ENCODE data around the gene UBALD2. TPM values are rescaled to one million over a fixed set of nuclear protein-coding genes. Genes with fewer than 3 reads are reported as not detected.

UBALD2 gene
- total and polyA plus RNA-seq, 2 of the 13 experiments (the other 11 are each of a cell fraction or from before 2014, with no cell fraction given) = 3.3 to 89.7 TPM

DNA sequence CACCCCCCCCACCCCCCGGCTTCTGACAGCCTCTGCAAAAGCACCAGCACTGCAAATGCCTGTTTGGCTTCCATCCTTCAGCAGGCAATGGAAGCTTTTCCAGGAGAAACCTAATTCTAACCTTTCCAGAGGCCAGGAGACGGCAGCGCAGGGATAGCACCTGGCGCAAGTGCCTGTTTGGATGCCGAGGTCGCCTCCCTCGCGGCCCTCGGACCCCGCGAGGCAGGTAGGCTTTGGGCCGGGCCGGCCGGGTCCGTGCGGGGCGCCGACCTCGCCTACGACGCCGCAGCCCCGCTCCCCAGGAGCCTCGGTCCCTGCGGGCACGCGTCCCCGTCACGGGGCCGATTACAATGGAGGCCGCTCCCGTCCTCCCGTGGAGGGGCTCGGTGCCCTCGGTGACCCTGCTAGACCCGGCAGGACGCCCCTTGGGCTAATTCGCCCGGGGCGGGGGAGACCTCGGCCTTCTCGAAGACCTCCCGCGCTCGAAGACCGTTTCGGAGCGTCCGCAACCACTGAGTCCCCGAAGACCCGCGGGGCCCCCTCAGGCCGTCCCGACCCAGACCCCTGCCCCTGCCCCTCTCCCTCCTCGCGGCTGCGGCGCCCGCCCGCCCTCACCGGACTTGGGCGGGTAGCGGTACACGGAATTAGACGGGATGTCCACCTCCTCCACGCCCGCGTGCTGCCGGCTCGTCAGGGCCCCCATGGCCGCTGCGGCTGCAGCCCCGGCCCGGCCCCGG, 25.4 kb upstream of the UBALD2 start (continued):
- TF ChIP-seq, protein P1, sequence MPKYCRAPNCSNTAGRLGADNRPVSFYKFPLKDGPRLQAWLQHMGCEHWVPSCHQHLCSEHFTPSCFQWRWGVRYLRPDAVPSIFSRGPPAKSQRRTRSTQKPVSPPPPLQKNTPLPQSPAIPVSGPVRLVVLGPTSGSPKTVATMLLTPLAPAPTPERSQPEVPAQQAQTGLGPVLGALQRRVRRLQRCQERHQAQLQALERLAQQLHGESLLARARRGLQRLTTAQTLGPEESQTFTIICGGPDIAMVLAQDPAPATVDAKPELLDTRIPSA (CRISPR knock-in tag; IDR thresholded peaks at IDR 0.05; ENCODE audit: borderline replicate concordance) = no peak
- TF ChIP-seq ZNF891 (CRISPR knock-in tag; IDR thresholded peaks at IDR 0.05) (peak; percentile 59; the same call in 1 of the 2 replicates), MTA1 (CRISPR knock-in tag; IDR thresholded peaks at IDR 0.05; ENCODE audit: borderline replicate concordance) (0 out of 2 replicates have a peak, but pooled peaks have one; percentile 46), MED13 (CRISPR knock-in tag; IDR thresholded peaks at IDR 0.05) (no peak), KDM2A (CRISPR knock-in tag; IDR thresholded peaks at IDR 0.05; ENCODE audit: borderline replicate concordance, low read depth) (no peak), SCMH1 (CRISPR knock-in tag; IDR thresholded peaks at IDR 0.05; ENCODE audit: borderline replicate concordance) (no peak), AGO2 (optimal IDR thresholded peaks at IDR 0.05; ENCODE audit: low read depth, low read length) (no peak), DMAP1 (CRISPR knock-in tag; IDR thresholded peaks at IDR 0.05) (no peak), PAWR (CRISPR knock-in tag; IDR thresholded peaks at IDR 0.05; ENCODE audit: borderline replicate concordance) (no peak), ZNF33B (CRISPR knock-in tag; IDR thresholded peaks at IDR 0.05) (no peak), KDM1A (CRISPR knock-in tag; IDR thresholded peaks at IDR 0.05) (no peak), ZNF329 (CRISPR knock-in tag; IDR thresholded peaks at IDR 0.05; ENCODE audit: low read depth) (no peak), ARNT2 (CRISPR knock-in tag; IDR thresholded peaks at IDR 0.05; ENCODE audit: low read depth) (no peak; the same call in 1 of the 2 replicates), ZNF614 (CRISPR knock-in tag; IDR thresholded peaks at IDR 0.05; ENCODE audit: borderline replicate concordance) (no peak), MAFK (conservative IDR thresholded peaks at IDR 0.05 in 1 of 2, IDR thresholded peaks at IDR 0.05 in 1 of 2; ENCODE audit: low read length in 2 of 2) (no peak)
- TF ChIP-seq, protein P2, sequence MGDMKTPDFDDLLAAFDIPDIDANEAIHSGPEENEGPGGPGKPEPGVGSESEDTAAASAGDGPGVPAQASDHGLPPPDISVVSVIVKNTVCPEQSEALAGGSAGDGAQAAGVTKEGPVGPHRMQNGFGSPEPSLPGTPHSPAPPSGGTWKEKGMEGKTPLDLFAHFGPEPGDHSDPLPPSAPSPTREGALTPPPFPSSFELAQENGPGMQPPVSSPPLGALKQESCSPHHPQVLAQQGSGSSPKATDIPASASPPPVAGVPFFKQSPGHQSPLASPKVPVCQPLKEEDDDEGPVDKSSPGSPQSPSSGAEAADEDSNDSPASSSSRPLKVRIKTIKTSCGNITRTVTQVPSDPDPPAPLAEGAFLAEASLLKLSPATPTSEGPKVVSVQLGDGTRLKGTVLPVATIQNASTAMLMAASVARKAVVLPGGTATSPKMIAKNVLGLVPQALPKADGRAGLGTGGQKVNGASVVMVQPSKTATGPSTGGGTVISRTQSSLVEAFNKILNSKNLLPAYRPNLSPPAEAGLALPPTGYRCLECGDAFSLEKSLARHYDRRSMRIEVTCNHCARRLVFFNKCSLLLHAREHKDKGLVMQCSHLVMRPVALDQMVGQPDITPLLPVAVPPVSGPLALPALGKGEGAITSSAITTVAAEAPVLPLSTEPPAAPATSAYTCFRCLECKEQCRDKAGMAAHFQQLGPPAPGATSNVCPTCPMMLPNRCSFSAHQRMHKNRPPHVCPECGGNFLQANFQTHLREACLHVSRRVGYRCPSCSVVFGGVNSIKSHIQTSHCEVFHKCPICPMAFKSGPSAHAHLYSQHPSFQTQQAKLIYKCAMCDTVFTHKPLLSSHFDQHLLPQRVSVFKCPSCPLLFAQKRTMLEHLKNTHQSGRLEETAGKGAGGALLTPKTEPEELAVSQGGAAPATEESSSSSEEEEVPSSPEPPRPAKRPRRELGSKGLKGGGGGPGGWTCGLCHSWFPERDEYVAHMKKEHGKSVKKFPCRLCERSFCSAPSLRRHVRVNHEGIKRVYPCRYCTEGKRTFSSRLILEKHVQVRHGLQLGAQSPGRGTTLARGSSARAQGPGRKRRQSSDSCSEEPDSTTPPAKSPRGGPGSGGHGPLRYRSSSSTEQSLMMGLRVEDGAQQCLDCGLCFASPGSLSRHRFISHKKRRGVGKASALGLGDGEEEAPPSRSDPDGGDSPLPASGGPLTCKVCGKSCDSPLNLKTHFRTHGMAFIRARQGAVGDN (CRISPR knock-in tag; IDR thresholded peaks at IDR 0.05) = peak; percentile 83
- TF ChIP-seq, protein P3, sequence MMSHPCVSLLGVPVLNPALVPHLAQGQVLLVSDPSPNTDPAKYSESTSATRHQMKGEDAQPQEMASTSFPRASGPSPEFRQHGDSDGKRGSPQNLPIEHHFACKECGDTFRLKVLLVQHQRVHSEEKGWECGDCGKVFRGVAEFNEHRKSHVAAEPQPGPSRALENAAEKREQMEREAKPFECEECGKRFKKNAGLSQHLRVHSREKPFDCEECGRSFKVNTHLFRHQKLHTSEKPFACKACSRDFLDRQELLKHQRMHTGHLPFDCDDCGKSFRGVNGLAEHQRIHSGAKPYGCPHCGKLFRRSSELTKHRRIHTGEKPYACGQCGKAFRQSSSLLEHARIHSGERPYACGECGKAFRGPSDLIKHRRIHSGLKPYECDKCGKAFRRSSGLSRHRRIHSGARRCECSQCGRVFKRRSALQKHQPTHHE (CRISPR knock-in tag; IDR thresholded peaks at IDR 0.05; ENCODE audit: borderline replicate concordance) = no peak
- TF ChIP-seq, protein P4, sequence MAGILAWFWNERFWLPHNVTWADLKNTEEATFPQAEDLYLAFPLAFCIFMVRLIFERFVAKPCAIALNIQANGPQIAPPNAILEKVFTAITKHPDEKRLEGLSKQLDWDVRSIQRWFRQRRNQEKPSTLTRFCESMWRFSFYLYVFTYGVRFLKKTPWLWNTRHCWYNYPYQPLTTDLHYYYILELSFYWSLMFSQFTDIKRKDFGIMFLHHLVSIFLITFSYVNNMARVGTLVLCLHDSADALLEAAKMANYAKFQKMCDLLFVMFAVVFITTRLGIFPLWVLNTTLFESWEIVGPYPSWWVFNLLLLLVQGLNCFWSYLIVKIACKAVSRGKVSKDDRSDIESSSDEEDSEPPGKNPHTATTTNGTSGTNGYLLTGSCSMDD (CRISPR knock-in tag; IDR thresholded peaks at IDR 0.05) = 0 out of 2 replicates have a peak, but pooled peaks have one; percentile 74
- TF ChIP-seq, protein P5, sequence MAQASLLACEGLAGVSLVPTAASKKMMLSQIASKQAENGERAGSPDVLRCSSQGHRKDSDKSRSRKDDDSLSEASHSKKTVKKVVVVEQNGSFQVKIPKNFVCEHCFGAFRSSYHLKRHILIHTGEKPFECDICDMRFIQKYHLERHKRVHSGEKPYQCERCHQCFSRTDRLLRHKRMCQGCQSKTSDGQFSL (CRISPR knock-in tag; IDR thresholded peaks at IDR 0.05) = no peak
- TF ChIP-seq, protein P6, sequence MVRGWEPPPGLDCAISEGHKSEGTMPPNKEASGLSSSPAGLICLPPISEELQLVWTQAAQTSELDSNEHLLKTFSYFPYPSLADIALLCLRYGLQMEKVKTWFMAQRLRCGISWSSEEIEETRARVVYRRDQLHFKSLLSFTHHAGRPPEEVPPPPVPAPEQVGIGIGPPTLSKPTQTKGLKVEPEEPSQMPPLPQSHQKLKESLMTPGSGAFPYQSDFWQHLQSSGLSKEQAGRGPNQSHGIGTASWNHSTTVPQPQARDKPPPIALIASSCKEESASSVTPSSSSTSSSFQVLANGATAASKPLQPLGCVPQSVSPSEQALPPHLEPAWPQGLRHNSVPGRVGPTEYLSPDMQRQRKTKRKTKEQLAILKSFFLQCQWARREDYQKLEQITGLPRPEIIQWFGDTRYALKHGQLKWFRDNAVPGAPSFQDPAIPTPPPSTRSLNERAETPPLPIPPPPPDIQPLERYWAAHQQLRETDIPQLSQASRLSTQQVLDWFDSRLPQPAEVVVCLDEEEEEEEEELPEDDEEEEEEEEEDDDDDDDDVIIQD (CRISPR knock-in tag; IDR thresholded peaks at IDR 0.05; ENCODE audit: low read depth) = no peak

Data from HepG2 (cell line).